GM10266 (cell line): ENCODE data around the gene AVL9.

ENCODE experiments used
- DNase-seq: peaks from one replicate; pipeline ENCODE4 v3.0.0; 2012; ENCODE audit errors: extremely low spot score
- CTCF ChIP-seq: IDR thresholded peaks from 2 replicates; pipeline ENCODE4 v1.5.1; 2012; ENCODE audit warnings: mild to moderate bottlenecking, low read depth; ENCODE audit not compliant: control insufficient read depth, insufficient read depth; ENCODE audit errors: missing control alignments

AVL9 gene

GRCh38 chr7:32525839-32526238 lies 30.6 kb downstream of the AVL9 start:
- no peak for TF ChIP-seq CTCF
- no peak for DNase-seq

DNA sequence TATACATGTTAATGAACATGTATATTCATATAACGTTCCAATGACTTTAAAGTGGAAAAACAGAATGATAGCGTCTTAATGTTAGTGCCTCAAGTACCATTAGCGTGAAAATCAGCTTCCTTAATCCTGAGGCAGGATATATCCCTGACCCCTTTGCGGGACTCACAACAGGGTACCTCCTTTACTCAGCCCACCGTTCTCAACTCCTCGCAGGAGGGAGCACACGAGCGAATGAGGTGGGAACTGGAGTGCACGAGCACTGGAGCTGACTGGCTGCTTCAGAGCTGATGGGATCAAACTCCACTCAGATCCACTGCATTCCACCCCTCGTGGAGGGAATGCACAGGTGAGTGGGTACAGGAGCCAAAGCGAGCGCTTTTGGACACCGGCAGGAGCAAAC lies 36.1 kb downstream of the AVL9 start:
- DNase-seq, result no peak
- TF ChIP-seq CTCF, result no peak

GRCh38 chr7:32532086-32532485 lies 36.8 kb downstream of the AVL9 start:
- no peak for TF ChIP-seq CTCF
- DNase-seq, result no peak

DNA sequence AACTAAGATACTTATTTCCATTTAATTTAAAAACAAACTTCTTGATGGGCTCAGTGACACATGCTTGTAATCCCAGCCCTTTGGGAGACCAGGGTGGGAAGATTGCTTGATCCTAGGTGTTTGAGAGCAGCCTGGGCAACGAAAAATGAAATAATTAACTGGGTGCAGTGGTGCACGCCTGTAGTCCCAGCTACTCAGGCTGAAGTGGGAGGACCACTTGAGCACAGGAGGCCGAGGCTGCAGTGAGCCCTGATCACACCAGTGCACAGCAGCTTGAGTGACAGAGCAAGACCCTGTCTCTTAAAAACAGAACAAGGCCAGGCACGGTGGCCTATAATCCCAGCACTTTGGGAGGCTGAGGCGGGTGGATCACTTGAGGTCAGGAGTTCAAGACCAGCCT lies 37.4 kb downstream of the AVL9 start:
- no peak for TF ChIP-seq CTCF
- DNase-seq, result no peak

DNA sequence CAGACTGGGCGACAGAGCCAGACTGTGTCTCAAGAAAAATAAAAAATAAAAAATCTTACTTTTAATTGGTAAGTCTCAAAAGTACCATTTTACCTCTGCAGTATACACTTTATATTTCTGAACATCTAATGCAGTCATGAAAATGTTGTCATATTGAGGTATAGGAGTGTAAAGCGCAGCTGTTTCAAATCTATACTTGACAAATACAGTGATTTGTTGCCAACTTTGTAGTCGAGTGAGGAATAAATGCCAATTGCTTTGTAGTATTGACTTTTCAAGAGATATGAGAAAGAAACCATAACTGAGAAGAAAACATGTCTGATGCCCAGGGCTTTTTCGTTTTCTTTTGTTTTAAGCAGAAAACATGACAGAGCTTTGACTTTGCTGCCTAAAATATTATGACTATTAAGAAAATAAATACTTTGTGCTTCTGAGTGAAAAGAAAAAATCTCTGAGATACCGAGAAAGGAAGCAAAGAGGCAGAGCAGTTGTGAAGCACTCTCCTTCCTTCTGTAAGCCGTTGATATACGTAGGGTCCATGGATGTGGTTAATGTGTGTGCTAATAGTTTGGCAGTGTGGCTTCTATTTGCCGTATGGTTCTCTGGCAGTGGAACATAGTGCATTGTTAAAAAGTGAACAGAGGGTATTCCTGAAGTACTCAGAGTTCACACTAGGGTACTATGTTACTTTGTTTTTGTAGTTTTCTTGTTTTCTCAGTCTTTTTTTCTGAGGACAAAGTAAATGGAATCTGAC lies 38.2 kb downstream of the AVL9 start:
- TF ChIP-seq CTCF, result no peak
- DNase-seq, result no peak

DNA sequence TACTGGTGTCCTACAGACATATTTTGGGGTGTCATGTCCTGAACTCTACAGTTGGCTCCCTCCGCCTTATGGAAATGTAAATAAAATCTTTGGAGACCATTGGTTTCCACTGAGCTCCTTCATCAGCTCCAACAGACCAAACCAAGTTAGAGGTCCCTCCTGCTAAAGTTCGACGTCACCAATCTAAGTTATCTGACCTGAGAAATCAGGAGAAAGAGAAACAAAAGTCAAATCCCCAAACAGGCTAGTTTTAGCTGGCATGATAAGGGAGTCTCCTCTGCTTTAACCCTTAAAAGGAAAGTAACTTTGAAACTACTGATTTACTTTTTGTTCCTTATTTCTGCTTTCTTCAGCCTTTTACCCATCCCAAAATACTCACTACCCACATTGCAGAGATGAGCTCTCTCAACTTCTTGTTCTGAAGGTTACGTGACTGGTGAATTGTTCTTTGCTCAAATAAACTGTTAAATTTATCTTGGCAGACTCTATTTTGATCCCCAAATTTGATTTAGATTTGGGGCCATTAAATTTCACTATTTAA lies 39.9 kb downstream of the AVL9 start:
- peak; percentile 14 for DNase-seq
- no peak for TF ChIP-seq CTCF

- no peak for DNase-seq
- TF ChIP-seq CTCF, result no peak
Measured at GRCh38 chr7:32536016-32536415, 40.7 kb downstream of the AVL9 start.
